ENCODE results near the gene BET1L. TPM values are rescaled to one million over a fixed set of nuclear protein-coding genes. Genes with fewer than 3 reads are reported as not detected.

Gene BET1L
- total RNA-seq, 1 donor from 2014 or later: 45.5 TPM

- Mint-ChIP-seq H3K9me3 (ENCODE audit: unreplicated experiment) (peaks cover 4% of the 10 kb centered on the region), H3K27ac (ENCODE audit: unreplicated experiment) (peak within 1 kb of the TSS; percentile 90), H3K27me3 (ENCODE audit: unreplicated experiment) (peaks cover 2% of the 10 kb centered on the region), H3K36me3 (ENCODE audit: unreplicated experiment) (no peaks in the 10 kb centered on the region), H3K4me3 (ENCODE audit: unreplicated experiment) (peak within 1 kb of the TSS; percentile 98), H3K4me1 (ENCODE audit: low read depth, unreplicated experiment) (peaks cover 1% of the 10 kb centered on the region)
- DNase-seq: peak; percentile 91
- no peak for TF ChIP-seq CTCF (IDR thresholded peaks at IDR 0.05; ENCODE audit: partially characterized antibody, unreplicated experiment)
These were observed 29.9 kb upstream of the BET1L start, which contains the start of gene PSMD13 for GRCh38 chr11:236774-237767. PSMD13 (plus strand) TSS chr11:236976; CDS start chr11:237050, 74 bp downstream.

- Mint-ChIP-seq H3K4me3 (ENCODE audit: unreplicated experiment) (peak within 1 kb of the TSS; percentile 98), H3K27ac (ENCODE audit: unreplicated experiment) (peak within 1 kb of the TSS; percentile 90), H3K9me3 (ENCODE audit: unreplicated experiment) (peaks cover 4% of the 10 kb centered on the region), H3K36me3 (ENCODE audit: unreplicated experiment) (no peaks in the 10 kb centered on the region), H3K4me1 (ENCODE audit: low read depth, unreplicated experiment) (peaks cover 1% of the 10 kb centered on the region), H3K27me3 (ENCODE audit: unreplicated experiment) (peaks cover 2% of the 10 kb centered on the region)
- DNase-seq: peak; percentile 81
- TF ChIP-seq CTCF (IDR thresholded peaks at IDR 0.05; ENCODE audit: partially characterized antibody, unreplicated experiment): no peak
These were observed 29.0 kb upstream of the BET1L start, which contains the start of gene SIRT3 for GRCh38 chr11:235997-236773. SIRT3 (minus strand) TSS chr11:236342; CDS start chr11:236328, 14 bp downstream.

GRCh38 chr11:235609-235996 is 28.4 kb upstream of the BET1L start:
- Mint-ChIP-seq H3K4me3 (ENCODE audit: unreplicated experiment) (peak overlapping the region; percentile 95), H3K36me3 (ENCODE audit: unreplicated experiment) (no peaks in the 10 kb centered on the region), H3K27ac (ENCODE audit: unreplicated experiment) (peak overlapping the region; percentile 67), H3K27me3 (ENCODE audit: unreplicated experiment) (peaks cover 2% of the 10 kb centered on the region), H3K4me1 (ENCODE audit: low read depth, unreplicated experiment) (peaks cover 1% of the 10 kb centered on the region), H3K9me3 (ENCODE audit: unreplicated experiment) (peaks cover 4% of the 10 kb centered on the region)
- no peak for DNase-seq
- no peak for TF ChIP-seq CTCF (IDR thresholded peaks at IDR 0.05; ENCODE audit: partially characterized antibody, unreplicated experiment)

- Mint-ChIP-seq H3K4me3 (ENCODE audit: unreplicated experiment) (peak overlapping the region; percentile 95), H3K27ac (ENCODE audit: unreplicated experiment) (peak overlapping the region; percentile 67), H3K4me1 (ENCODE audit: low read depth, unreplicated experiment) (peaks cover 1% of the 10 kb centered on the region), H3K27me3 (ENCODE audit: unreplicated experiment) (peaks cover 2% of the 10 kb centered on the region), H3K9me3 (ENCODE audit: unreplicated experiment) (peaks cover 4% of the 10 kb centered on the region), H3K36me3 (ENCODE audit: unreplicated experiment) (no peaks in the 10 kb centered on the region)
- TF ChIP-seq CTCF (IDR thresholded peaks at IDR 0.05; ENCODE audit: partially characterized antibody, unreplicated experiment): no peak
- DNase-seq: no peak
These were observed 28.0 kb upstream of the BET1L start for GRCh38 chr11:235180-235579.
